CD8-positive, alpha-beta memory T cell (primary cell): ENCODE data around the gene NLGN1. TPM values are rescaled to one million over a fixed set of nuclear protein-coding genes. Genes with fewer than 3 reads are reported as not detected.
A peak's percentile ranks its signal among the peaks of the same experiment; 100 is the strongest.
"Not testable (repeated sequence)": the region's sequence is repeated elsewhere in the genome, so short reads cannot be mapped to it uniquely, and the experiment has no call there.

Experiments used
- CTCF ChIA-PET: fragments of 350-600 bp; sonication (Branson Sonifier 250); formaldehyde crosslinking; loops from one replicate; lab custom pipeline; 2021; ENCODE audit warnings: antibody characterized with exemption; lab: Charles Lee
- POLR2A ChIA-PET: fragments of 350-600 bp; sonication (Branson Sonifier 250); formaldehyde crosslinking; loops from one replicate; lab custom pipeline; 2021; ENCODE audit warnings: antibody characterized with exemption; lab: Charles Lee
- DNase-seq, 5 donors: peaks; one replicate each; pipeline versions ENCODE4 v3.0.0 to v3.0.0-alpha.2; 2020 to 2022; ENCODE audit warnings: mixed read lengths in 1 of 5
- H3K27ac ChIP-seq: one replicate; pipeline ENCODE4 v1.7.0; 2013; ENCODE audit warnings: low read depth, mild to moderate bottlenecking, low read length, moderate library complexity
- H3K27me3 ChIP-seq: 2 replicates; pipeline ENCODE4 v1.7.0; 2013; ENCODE audit warnings: low read length, mild to moderate bottlenecking; ENCODE audit not compliant: insufficient read depth, poor library complexity, severe bottlenecking
- H3K36me3 ChIP-seq: 2 replicates; pipeline ENCODE4 v1.7.0; 2013; ENCODE audit warnings: mild to moderate bottlenecking, low read length, moderate library complexity; ENCODE audit not compliant: insufficient read depth
- H3K4me1 ChIP-seq: 2 replicates; pipeline ENCODE4 v1.7.0; 2013; ENCODE audit warnings: mild to moderate bottlenecking, low read length, moderate library complexity; ENCODE audit not compliant: insufficient read depth
- H3K4me3 ChIP-seq: 2 replicates; pipeline ENCODE4 v1.7.0; 2013; ENCODE audit warnings: mild to moderate bottlenecking, low read length
- H3K9me3 ChIP-seq: 2 replicates; pipeline ENCODE4 v1.7.0; 2013; ENCODE audit warnings: mild to moderate bottlenecking, low read length
- H3K27ac Mint-ChIP-seq, 8 donors: one replicate each; pipeline ENCODE4 v1.8.0; 2020 to 2021; ENCODE audit warnings: mixed read lengths in 8 of 8, mild to moderate bottlenecking in 6 of 8, inconsistent platforms in 3 of 8, moderate library complexity in 3 of 8
- H3K27me3 Mint-ChIP-seq, 2 donors: one replicate each; pipeline ENCODE4 v1.8.0; 2020 to 2021; ENCODE audit warnings: mixed read lengths in 2 of 2, mild to moderate bottlenecking in 1 of 2, moderate library complexity in 1 of 2
- H3K36me3 Mint-ChIP-seq, 3 donors: one replicate each; pipeline ENCODE4 v1.8.0; 2020 to 2021; ENCODE audit warnings: mixed read lengths in 3 of 3, inconsistent platforms in 1 of 3, mild to moderate bottlenecking in 1 of 3
- H3K4me1 Mint-ChIP-seq, 3 donors: one replicate each; pipeline ENCODE4 v1.8.0; 2020 to 2021; ENCODE audit warnings: mixed read lengths in 3 of 3, inconsistent platforms in 1 of 3, mild to moderate bottlenecking in 1 of 3
- H3K4me3 Mint-ChIP-seq, 7 donors: one replicate each; pipeline ENCODE4 v1.8.0; 2020 to 2021; ENCODE audit warnings: mixed read lengths in 7 of 7, mild to moderate bottlenecking in 6 of 7, moderate library complexity in 4 of 7, inconsistent platforms in 2 of 7
- H3K9me3 Mint-ChIP-seq, 5 donors: one replicate each; pipeline ENCODE4 v1.8.0; 2020 to 2022; ENCODE audit warnings: mixed read lengths in 5 of 5, mild to moderate bottlenecking in 3 of 5, moderate library complexity in 2 of 5, inconsistent platforms in 1 of 5
- polyA plus RNA-seq: library from polyadenylated mRNA; unstranded; fragments of 300-500 nt; fragmentation: Illumina TruSeq; gene quantifications from one replicate; pipeline ENCODE4 v1.2.3, GENCODE V29; 2021
- total RNA-seq, 2 experiments: library from RNA; stranded (reverse); gene quantifications; one replicate each; pipeline ENCODE4 v1.2.3, GENCODE V29; 2021

The NLGN1 gene
- total and polyA plus RNA-seq, 3 experiments from 2014 or later = not detected

DNA sequence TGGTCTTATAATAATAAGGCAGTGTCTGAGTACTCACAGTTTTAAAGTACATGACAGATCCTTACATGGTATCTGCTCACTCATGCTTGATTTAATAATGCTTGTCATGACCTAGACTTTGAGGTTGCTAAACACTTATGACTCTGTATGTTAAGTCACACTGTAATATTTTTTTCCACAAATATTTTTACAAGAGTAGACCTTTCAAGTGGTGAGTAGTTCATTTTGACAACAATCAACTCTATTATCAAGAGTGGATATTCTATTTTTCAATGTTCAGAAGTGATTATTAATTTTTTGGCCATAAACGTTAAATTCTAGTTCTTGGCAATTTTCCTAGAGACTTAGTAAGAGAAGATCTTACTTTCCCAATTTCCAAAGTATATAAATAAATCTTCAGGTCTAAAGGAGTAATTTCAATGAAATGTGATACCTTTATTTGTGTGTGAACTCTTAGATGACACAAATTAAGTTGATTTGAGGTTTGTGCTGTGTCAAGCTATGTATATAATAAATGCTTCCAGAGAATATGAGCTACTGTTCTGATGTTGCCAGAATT lies 104.5 kb downstream of the NLGN1 start:
- Mint-ChIP-seq H3K4me1 (no peaks in the 10 kb centered on the region), H3K36me3 (no peaks in the 10 kb centered on the region), H3K27ac (no peak overlapping the region), H3K4me3 (no peak overlapping the region), H3K9me3 (peaks cover 0 to 8% (median 0%) of the 10 kb centered on the region in 5 donors), H3K27me3 (no peaks in the 10 kb centered on the region)
- H3K4me3 ChIP-seq = no peak overlapping the region
- CTCF ChIA-PET = no interaction called here
- POLR2A ChIA-PET = no interaction called here
- H3K36me3 ChIP-seq = no peaks in the 10 kb centered on the region
- no peaks in the 10 kb centered on the region for H3K4me1 ChIP-seq
- no peak for DNase-seq
- H3K9me3 ChIP-seq = no peaks in the 10 kb centered on the region
- H3K27me3 ChIP-seq = no peaks in the 10 kb centered on the region
- no peak overlapping the region for H3K27ac ChIP-seq

DNA sequence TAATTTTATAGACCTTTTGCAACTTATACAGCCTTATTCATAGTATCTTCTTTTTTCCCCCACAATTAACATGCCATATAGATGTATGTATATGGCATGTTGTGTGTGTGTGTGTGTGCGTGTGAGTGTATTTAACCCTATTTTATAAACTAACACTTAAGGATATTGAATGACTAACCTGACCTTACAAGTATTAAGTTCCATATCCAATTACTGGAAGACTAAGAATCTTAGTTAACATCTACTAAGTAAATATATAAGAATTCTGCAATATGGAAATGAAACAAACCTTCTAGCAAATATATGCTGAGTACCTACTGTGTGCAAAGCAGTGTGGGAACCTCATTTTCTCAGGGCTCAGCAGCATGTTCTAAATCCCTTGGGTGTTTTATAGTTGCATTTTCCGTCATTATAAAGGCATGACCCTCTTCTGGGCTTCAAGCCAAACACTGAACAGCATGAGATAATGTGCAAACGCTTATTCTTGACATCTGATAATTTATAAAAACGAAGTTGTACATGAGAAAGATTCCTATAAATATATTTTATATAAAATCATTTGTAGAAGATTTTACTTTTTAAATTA lies 105.5 kb downstream of the NLGN1 start:
- Mint-ChIP-seq H3K4me1 (no peaks in the 10 kb centered on the region), H3K4me3 (no peak overlapping the region), H3K27ac (no peak overlapping the region), H3K9me3 (peaks cover 0 to 12% (median 0%) of the 10 kb centered on the region in 5 donors), H3K27me3 (no peaks in the 10 kb centered on the region), H3K36me3 (no peaks in the 10 kb centered on the region)
- no peak for DNase-seq
- Histone ChIP-seq H3K9me3 (no peaks in the 10 kb centered on the region), H3K27ac (no peak overlapping the region), H3K4me3 (no peak overlapping the region), H3K27me3 (no peaks in the 10 kb centered on the region), H3K4me1 (no peaks in the 10 kb centered on the region), H3K36me3 (no peaks in the 10 kb centered on the region)
- ChIA-PET CTCF (no interaction called here), POLR2A (no interaction called here)

DNA sequence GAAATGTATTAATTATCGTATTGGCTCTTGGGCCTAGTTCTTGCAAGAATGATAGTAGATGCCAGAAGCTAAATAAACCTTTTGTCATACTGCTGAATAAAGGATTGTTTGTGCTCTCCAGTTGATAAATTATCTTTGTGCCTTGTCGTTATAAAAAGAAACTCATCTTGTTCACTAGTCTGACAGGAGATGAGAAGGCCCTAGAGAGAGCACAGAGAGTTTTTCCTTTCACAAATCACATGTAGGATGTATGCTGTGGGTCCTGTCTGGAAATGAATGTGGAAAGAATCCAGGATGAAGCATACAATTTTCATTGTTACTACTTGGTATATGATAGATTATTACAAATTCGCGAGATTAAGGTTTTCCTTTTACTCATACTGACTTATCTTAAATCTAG lies 113.0 kb downstream of the NLGN1 start:
- ChIA-PET CTCF (no interaction called here), POLR2A (no interaction called here)
- H3K36me3 ChIP-seq = no peaks in the 10 kb centered on the region
- no peaks in the 10 kb centered on the region for H3K9me3 ChIP-seq
- Mint-ChIP-seq H3K4me1 (no peaks in the 10 kb centered on the region), H3K36me3 (no peaks in the 10 kb centered on the region), H3K4me3 (no peak overlapping the region), H3K27ac (no peak overlapping the region), H3K27me3 (peaks cover 0 to 1% of the 10 kb centered on the region in 2 donors), H3K9me3 (peaks cover 0 to 7% (median 0%) of the 10 kb centered on the region in 5 donors)
- no peaks in the 10 kb centered on the region for H3K4me1 ChIP-seq
- no peaks in the 10 kb centered on the region for H3K27me3 ChIP-seq
- no peak for DNase-seq
- H3K4me3 ChIP-seq = no peak overlapping the region
- no peak overlapping the region for H3K27ac ChIP-seq

DNA sequence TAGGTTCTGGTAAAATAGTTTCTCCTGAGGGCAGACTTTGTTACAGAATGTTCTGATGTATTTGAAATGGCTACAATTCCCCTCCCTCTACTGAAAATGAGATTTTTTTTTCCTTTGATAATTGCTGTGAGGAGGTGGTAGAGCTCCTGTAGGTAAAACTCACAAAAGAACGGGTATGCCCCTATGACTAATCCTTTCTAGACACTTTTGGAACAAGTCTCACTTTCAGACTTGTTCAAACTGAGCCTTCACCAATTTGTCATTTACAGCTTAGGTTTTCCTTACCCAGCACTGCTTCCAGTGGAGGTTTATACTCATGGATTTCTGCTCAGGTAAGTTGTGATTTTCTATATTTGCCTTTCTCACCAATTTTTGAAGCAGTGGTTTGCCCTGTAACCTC lies 115.6 kb downstream of the NLGN1 start:
- H3K27me3 ChIP-seq = no peaks in the 10 kb centered on the region
- H3K27ac Mint-ChIP-seq = no peak overlapping the region

DNA sequence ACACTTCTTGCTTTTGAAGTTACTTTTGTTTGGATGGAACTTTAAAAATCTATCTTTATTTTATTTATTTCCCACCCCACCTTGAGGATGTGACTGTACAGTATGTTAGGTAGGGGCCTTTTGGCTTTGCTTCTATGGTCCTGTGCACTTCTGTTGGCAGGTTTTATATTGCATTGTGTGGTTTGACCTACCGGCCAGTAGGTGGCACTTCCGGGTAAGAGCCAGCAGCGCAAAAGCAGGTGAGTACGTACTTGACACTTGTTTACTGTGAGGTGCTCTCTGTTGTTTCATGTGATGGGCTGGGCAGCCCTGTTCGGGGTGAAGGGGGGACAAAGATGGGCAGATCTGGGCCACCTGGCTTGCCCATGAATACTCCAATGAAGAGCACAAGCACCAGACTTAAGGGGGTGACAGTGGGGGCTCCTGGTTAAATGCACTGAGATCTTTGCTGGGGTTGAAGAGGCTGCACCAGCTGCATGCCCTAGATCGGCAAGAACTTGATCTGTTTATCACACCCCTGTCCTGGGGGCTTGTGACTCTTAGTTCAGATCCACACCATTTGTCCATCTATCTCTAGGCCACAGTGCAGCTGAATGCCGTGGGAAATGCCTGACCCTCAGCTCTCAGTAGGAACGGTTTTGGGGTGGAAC lies 131.6 kb downstream of the NLGN1 start:
- Mint-ChIP-seq H3K27ac (no peak overlapping the region), H3K4me1 (no peaks in the 10 kb centered on the region), H3K4me3 (no peak overlapping the region), H3K36me3 (no peaks in the 10 kb centered on the region), H3K27me3 (no peaks in the 10 kb centered on the region), H3K9me3 (peaks cover 17 to 41% (median 23%) of the 10 kb centered on the region in 5 donors)
- Histone ChIP-seq H3K4me1 (no peaks in the 10 kb centered on the region), H3K36me3 (no peaks in the 10 kb centered on the region), H3K4me3 (no peak overlapping the region), H3K27ac (no peak overlapping the region), H3K27me3 (no peaks in the 10 kb centered on the region), H3K9me3 (no peaks in the 10 kb centered on the region)
- CTCF ChIA-PET = no interaction called here
- DNase-seq = no peak
- POLR2A ChIA-PET = no interaction called here

More for the DNA sequence above, 115.6 kb downstream of the NLGN1 start:
- Mint-ChIP-seq H3K4me3 (no peak overlapping the region), H3K36me3 (no peaks in the 10 kb centered on the region), H3K4me1 (no peaks in the 10 kb centered on the region), H3K27me3 (peaks cover 0 to 1% of the 10 kb centered on the region in 2 donors), H3K9me3 (peaks cover 0 to 3% (median 0%) of the 10 kb centered on the region in 5 donors)
- H3K4me3 ChIP-seq = no peak overlapping the region
- DNase-seq = no peak
- no peaks in the 10 kb centered on the region for H3K9me3 ChIP-seq
- ChIA-PET CTCF (no interaction called here), POLR2A (no interaction called here)
- no peak overlapping the region for H3K27ac ChIP-seq
- H3K36me3 ChIP-seq = no peaks in the 10 kb centered on the region
- H3K4me1 ChIP-seq = no peaks in the 10 kb centered on the region

DNA sequence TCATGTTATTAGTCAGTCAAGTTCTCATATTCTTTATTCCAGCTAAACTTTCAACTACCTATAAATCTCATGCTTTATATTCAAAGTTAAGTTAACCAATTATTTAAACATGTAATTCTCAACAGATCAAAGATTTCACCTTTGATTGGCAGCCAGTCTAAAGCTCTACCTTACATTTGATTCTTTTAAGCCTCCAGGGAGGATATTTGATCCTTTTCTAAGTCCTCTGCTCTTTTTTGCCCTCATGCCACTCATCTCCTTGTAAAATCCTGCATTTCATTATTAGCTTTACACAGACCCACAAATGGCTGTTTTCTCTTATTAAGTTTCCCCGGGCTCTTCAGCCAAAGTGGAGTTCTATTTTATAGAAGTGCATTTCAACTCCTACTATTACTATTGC lies 134.1 kb downstream of the NLGN1 start:
- H3K27me3 Mint-ChIP-seq = no peaks in the 10 kb centered on the region
- POLR2A ChIA-PET = no interaction called here
- Histone ChIP-seq H3K36me3 (no peaks in the 10 kb centered on the region), H3K27me3 (no peaks in the 10 kb centered on the region), H3K9me3 (no peaks in the 10 kb centered on the region), H3K27ac (no peak overlapping the region), H3K4me1 (no peaks in the 10 kb centered on the region), H3K4me3 (no peak overlapping the region)
- no peak overlapping the region for H3K4me3 Mint-ChIP-seq
- no peak overlapping the region for H3K27ac Mint-ChIP-seq
- no peak for DNase-seq
- H3K9me3 Mint-ChIP-seq = peaks cover 10 to 20% (median 12%) of the 10 kb centered on the region in 5 donors
- CTCF ChIA-PET = no interaction called here
- no peaks in the 10 kb centered on the region for H3K36me3 Mint-ChIP-seq
- no peaks in the 10 kb centered on the region for H3K4me1 Mint-ChIP-seq

DNA sequence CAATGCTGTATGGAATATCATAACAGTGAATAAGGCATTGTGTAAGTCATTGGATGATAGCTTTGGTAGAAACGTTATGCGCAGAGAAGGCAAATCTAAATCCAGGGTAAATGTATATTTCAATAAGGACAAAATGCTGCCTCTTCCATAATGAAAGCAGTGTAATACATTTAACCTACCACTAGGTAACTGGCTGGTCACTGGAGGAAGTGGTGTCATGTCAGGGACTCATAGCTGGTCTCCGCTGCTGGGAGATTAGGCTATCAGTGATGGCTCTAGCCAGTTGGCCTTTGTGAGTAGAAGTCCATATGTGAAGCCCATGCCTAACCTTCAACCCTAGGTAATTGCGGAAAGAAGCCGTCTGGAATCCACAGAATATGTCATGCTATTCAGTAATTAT lies 140.9 kb downstream of the NLGN1 start:
- Histone ChIP-seq H3K27ac (no peak overlapping the region), H3K4me1 (no peaks in the 10 kb centered on the region), H3K27me3 (no peaks in the 10 kb centered on the region), H3K9me3 (no peaks in the 10 kb centered on the region), H3K4me3 (no peak overlapping the region), H3K36me3 (no peaks in the 10 kb centered on the region)
- CTCF ChIA-PET = no interaction called here
- Mint-ChIP-seq H3K4me1 (no peaks in the 10 kb centered on the region), H3K4me3 (no peak overlapping the region), H3K27me3 (no peaks in the 10 kb centered on the region), H3K9me3 (peaks cover 0 to 4% (median 0%) of the 10 kb centered on the region in 5 donors), H3K27ac (no peak overlapping the region), H3K36me3 (no peaks in the 10 kb centered on the region)
- no peak for DNase-seq
- POLR2A ChIA-PET = no interaction called here

DNA sequence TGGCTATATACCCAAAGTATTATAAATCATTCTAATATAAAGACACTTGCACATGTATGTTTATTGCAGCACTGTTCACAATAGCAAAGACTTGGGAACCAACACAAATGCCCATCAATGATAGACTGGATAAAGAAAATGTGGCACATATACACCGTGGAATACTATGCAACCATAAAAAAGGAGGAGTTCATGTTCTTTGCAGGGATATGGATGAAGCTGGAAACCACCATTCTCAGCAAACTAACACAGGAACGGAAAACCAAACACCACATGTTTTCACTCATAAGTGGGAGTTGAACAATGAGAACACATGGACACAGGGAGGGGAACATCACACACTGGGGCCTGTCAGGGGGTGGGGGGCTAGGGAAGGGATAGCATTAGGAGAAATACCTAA lies 148.0 kb downstream of the NLGN1 start:
- DNase-seq, H3K27me3 Mint-ChIP-seq, H3K27ac Mint-ChIP-seq, H3K9me3 ChIP-seq, H3K4me1 Mint-ChIP-seq, H3K27me3 ChIP-seq, POLR2A ChIA-PET, H3K36me3 ChIP-seq, CTCF ChIA-PET, H3K4me3 ChIP-seq, H3K36me3 Mint-ChIP-seq, H3K4me1 ChIP-seq, H3K27ac ChIP-seq: not testable (repeated sequence)
- H3K4me3 Mint-ChIP-seq = peak overlapping the region in 1 of 7 donors; percentile 52
- H3K9me3 Mint-ChIP-seq = peaks cover 0 to 14% (median 4%) of the 10 kb centered on the region in 5 donors
